GM23338 (cell line): ENCODE data around the gene FLT3.
A peak's percentile ranks its signal among the peaks of the same experiment; 100 is the strongest.

Experiments used
- EZH2 ChIP-seq: fragments of 200-600 bp; sonication (generic); IDR thresholded peaks from one replicate; pipeline ENCODE4 v1.8.0; 2017; ENCODE audit warnings: antibody characterized with exemption, mild to moderate bottlenecking, low read depth; ENCODE audit not compliant: unreplicated experiment
- EZH2phosphoT487 ChIP-seq: fragments of 200-600 bp; sonication (generic); IDR thresholded peaks from one replicate; pipeline ENCODE4 v1.8.1; 2018; ENCODE audit warnings: antibody characterized with exemption; ENCODE audit not compliant: unreplicated experiment
- POLR2AphosphoS5 ChIP-seq: IDR thresholded peaks from 2 replicates; pipeline ENCODE4 v1.6.1; 2016; ENCODE audit warnings: antibody characterized with exemption, low read depth
- TF ChIP-seq, protein P1 (sequence below), 2 experiments: fragments of 200-600 bp in 1 of 2; sonication (generic) in 1 of 2; conservative IDR thresholded peaks; 2 replicates each; pipeline versions ENCODE4 v1.5.1 to v1.6.1; 2016 to 2017; ENCODE audit warnings: antibody characterized with exemption in 2 of 2, low read depth in 2 of 2, mild to moderate bottlenecking in 2 of 2, moderate library complexity in 1 of 2
- TF ChIP-seq, protein P2 (sequence below): IDR thresholded peaks from one replicate; pipeline ENCODE4 v1.6.1; 2018; ENCODE audit warnings: antibody characterized with exemption; ENCODE audit not compliant: unreplicated experiment

GRCh38 chr13:27955014-27955591 lies 145.3 kb downstream of the FLT3 start:
- TF ChIP-seq, protein P1, sequence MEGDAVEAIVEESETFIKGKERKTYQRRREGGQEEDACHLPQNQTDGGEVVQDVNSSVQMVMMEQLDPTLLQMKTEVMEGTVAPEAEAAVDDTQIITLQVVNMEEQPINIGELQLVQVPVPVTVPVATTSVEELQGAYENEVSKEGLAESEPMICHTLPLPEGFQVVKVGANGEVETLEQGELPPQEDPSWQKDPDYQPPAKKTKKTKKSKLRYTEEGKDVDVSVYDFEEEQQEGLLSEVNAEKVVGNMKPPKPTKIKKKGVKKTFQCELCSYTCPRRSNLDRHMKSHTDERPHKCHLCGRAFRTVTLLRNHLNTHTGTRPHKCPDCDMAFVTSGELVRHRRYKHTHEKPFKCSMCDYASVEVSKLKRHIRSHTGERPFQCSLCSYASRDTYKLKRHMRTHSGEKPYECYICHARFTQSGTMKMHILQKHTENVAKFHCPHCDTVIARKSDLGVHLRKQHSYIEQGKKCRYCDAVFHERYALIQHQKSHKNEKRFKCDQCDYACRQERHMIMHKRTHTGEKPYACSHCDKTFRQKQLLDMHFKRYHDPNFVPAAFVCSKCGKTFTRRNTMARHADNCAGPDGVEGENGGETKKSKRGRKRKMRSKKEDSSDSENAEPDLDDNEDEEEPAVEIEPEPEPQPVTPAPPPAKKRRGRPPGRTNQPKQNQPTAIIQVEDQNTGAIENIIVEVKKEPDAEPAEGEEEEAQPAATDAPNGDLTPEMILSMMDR (conservative IDR thresholded peaks at IDR 0.05; ENCODE audit: low read depth in 2 of 2): no peak
- no peak for TF ChIP-seq POLR2AphosphoS5
- peak; percentile 90 for TF ChIP-seq EZH2
- TF ChIP-seq, protein P2, sequence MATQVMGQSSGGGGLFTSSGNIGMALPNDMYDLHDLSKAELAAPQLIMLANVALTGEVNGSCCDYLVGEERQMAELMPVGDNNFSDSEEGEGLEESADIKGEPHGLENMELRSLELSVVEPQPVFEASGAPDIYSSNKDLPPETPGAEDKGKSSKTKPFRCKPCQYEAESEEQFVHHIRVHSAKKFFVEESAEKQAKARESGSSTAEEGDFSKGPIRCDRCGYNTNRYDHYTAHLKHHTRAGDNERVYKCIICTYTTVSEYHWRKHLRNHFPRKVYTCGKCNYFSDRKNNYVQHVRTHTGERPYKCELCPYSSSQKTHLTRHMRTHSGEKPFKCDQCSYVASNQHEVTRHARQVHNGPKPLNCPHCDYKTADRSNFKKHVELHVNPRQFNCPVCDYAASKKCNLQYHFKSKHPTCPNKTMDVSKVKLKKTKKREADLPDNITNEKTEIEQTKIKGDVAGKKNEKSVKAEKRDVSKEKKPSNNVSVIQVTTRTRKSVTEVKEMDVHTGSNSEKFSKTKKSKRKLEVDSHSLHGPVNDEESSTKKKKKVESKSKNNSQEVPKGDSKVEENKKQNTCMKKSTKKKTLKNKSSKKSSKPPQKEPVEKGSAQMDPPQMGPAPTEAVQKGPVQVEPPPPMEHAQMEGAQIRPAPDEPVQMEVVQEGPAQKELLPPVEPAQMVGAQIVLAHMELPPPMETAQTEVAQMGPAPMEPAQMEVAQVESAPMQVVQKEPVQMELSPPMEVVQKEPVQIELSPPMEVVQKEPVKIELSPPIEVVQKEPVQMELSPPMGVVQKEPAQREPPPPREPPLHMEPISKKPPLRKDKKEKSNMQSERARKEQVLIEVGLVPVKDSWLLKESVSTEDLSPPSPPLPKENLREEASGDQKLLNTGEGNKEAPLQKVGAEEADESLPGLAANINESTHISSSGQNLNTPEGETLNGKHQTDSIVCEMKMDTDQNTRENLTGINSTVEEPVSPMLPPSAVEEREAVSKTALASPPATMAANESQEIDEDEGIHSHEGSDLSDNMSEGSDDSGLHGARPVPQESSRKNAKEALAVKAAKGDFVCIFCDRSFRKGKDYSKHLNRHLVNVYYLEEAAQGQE: no peak
- peak; percentile 17 for TF ChIP-seq EZH2phosphoT487
